Thymus (tissue), 11 donors: ENCODE results near the gene ADA. TPM values are rescaled to one million over a fixed set of nuclear protein-coding genes. Genes with fewer than 3 reads are reported as not detected.
"Not testable (repeated sequence)": the region's sequence is repeated elsewhere in the genome, so short reads cannot be mapped to it uniquely, and the experiment has no call there.

Experiments
- DNase-seq, 9 donors: peaks; one replicate each; pipeline ENCODE4 v3.0.0-alpha.2; 2013; ENCODE audit warnings: low spot score in 9 of 9, low read depth in 6 of 9, missing footprints in 1 of 9
- H3K27ac ChIP-seq, 2 donors: one replicate each; pipeline ENCODE4 v1.5.1; 2013; ENCODE audit warnings: control low read depth in 1 of 2, low read depth in 1 of 2, low read length in 1 of 2, mild to moderate bottlenecking in 1 of 2, moderate library complexity in 1 of 2
- H3K27me3 ChIP-seq, 2 donors: one replicate each; pipeline ENCODE4 v1.5.1; 2013; ENCODE audit warnings: low read length in 1 of 2; ENCODE audit not compliant: control insufficient read depth in 2 of 2, insufficient read depth in 1 of 2
- H3K36me3 ChIP-seq, 2 donors: one replicate each; pipeline ENCODE4 v1.5.1; 2013; ENCODE audit warnings: low read length in 1 of 2, mild to moderate bottlenecking in 1 of 2, moderate library complexity in 1 of 2; ENCODE audit not compliant: control insufficient read depth in 2 of 2, insufficient read depth in 2 of 2
- H3K4me1 ChIP-seq, 2 donors: one replicate each; pipeline ENCODE4 v1.5.1; 2013; ENCODE audit warnings: low read length in 2 of 2; ENCODE audit not compliant: control insufficient read depth in 2 of 2, insufficient read depth in 2 of 2
- H3K4me3 ChIP-seq, 2 donors: one replicate each; pipeline ENCODE4 v1.5.1; 2013; ENCODE audit warnings: low read length in 2 of 2, control low read depth in 1 of 2, mild to moderate bottlenecking in 1 of 2
- H3K9me3 ChIP-seq, 2 donors: one replicate each; pipeline ENCODE4 v1.5.1; 2013; ENCODE audit warnings: low read length in 1 of 2, mild to moderate bottlenecking in 1 of 2; ENCODE audit not compliant: control insufficient read depth in 2 of 2, insufficient read depth in 1 of 2
- WGBS: extraction: QIAGEN DNeasy Blood & Tissue Kit; methylation state at CpG from one replicate; pipeline ENCODE4 v1.1.7; 2013; 5-methylcytosine and 5-hydroxymethylcytosine counted together
- polyA plus RNA-seq: library from polyadenylated mRNA; stranded (reverse); fragments of 200-250 nt; gene quantifications from one replicate; pipeline ENCODE4 v1.2.3, GENCODE V29; 2013
- total RNA-seq: library from RNA; stranded (reverse); fragments of 120-200 nt; gene quantifications from one replicate; pipeline ENCODE4 v1.2.4, GENCODE V29; 2013
- donor health status: healthy.

ADA gene
- total and polyA plus RNA-seq, 2 donors, result 61.1 to 296 TPM

DNA sequence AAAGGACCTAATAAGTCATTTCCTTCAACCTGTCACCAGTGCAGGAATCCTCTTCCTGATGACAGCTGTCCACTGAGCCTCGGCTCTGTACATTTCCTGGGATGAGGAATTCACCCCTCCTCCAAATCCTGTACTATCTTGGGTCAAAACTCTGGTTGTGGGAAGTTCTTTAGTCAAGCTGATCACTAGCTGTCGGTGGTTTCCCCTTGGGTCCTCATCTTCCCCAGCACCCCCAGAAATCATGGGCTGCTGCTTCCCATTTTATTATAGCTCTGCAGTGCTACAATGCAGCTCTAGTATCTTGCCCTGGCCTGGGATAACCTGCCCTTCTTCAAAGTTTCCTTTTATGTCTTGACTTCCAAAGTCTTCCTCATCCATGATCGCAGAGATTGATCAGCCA, 14.6 kb upstream of the ADA start:
- WGBS, result 93% methylated on average over 3 of the region's 3 CpGs
- DNase-seq, result no peak
- no peak overlapping the region for H3K4me3 ChIP-seq
- H3K9me3 ChIP-seq, result peaks cover 0 to 2% of the 10 kb centered on the region in 2 donors
- no peaks in the 10 kb centered on the region for H3K27me3 ChIP-seq
- peaks cover 3 to 39% of the 10 kb centered on the region in 2 donors for H3K4me1 ChIP-seq
- H3K27ac ChIP-seq, result no peak overlapping the region
- peaks cover 7 to 26% of the 10 kb centered on the region in 2 donors for H3K36me3 ChIP-seq

- 71% methylated on average over 3 of the region's 3 CpGs for WGBS
- peak overlapping the region in 1 of 2 donors; percentile 26 for H3K27ac ChIP-seq
- H3K9me3 ChIP-seq, result peaks cover 0 to 2% of the 10 kb centered on the region in 2 donors
- no peak overlapping the region for H3K4me3 ChIP-seq
- no peak for DNase-seq
- H3K4me1 ChIP-seq, result peaks cover 3 to 35% of the 10 kb centered on the region in 2 donors
- peaks cover 16 to 43% of the 10 kb centered on the region in 2 donors for H3K36me3 ChIP-seq
- no peaks in the 10 kb centered on the region for H3K27me3 ChIP-seq
Measured at GRCh38 chr20:44664131-44664530, 12.6 kb upstream of the ADA start.

DNA sequence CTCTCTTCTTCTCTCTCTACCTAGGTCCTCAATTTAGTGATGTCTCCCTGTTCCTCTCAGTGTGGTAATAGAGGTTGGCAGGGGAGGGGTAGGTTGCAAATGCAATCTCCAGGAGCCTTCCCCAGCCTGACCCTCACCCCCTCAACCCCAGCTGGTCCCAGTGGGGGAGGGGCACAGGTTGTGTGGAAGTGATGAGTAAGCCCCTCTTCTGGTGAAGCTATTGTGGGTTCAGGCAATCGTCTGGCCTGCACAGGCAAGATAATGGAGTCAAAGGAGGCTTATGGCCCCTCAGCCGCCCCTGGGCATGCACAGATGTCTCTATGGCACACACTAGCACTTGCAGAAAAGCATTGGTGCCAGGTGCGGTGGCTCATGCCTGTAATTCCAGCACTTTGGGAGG, 10.8 kb upstream of the ADA start:
- 63% methylated on average over 3 of the region's 3 CpGs for WGBS
- H3K4me3 ChIP-seq, result no peak overlapping the region

GRCh38 chr20:44660581-44660980, 9.1 kb upstream of the ADA start:
- no peak for DNase-seq
- Histone ChIP-seq H3K4me3 (no peak overlapping the region), H3K4me1 (peaks cover 3 to 24% of the 10 kb centered on the region in 2 donors), H3K9me3 (peaks cover 0 to 2% of the 10 kb centered on the region in 2 donors), H3K36me3 (peaks cover 16 to 59% of the 10 kb centered on the region in 2 donors), H3K27ac (no peak overlapping the region), H3K27me3 (no peaks in the 10 kb centered on the region)
- WGBS, result 94% methylated on average over 5 of the region's 5 CpGs

More for the DNA sequence above, 10.8 kb upstream of the ADA start:
- peaks cover 3 to 30% of the 10 kb centered on the region in 2 donors for H3K4me1 ChIP-seq
- H3K9me3 ChIP-seq, result peaks cover 0 to 2% of the 10 kb centered on the region in 2 donors
- H3K27ac ChIP-seq, result no peak overlapping the region
- no peaks in the 10 kb centered on the region for H3K27me3 ChIP-seq
- peaks cover 20 to 60% of the 10 kb centered on the region in 2 donors for H3K36me3 ChIP-seq
- DNase-seq, result no peak

GRCh38 chr20:44659931-44660330, 8.4 kb upstream of the ADA start:
- no peak overlapping the region for H3K4me3 ChIP-seq
- H3K9me3 ChIP-seq, result peaks cover 0 to 2% of the 10 kb centered on the region in 2 donors
- H3K27ac ChIP-seq, result no peak overlapping the region
- no peaks in the 10 kb centered on the region for H3K27me3 ChIP-seq
- H3K36me3 ChIP-seq, result peaks cover 16 to 62% of the 10 kb centered on the region in 2 donors
- DNase-seq, result no peak
- WGBS, result 95% methylated on average over 2 of the region's 2 CpGs
- peaks cover 3 to 20% of the 10 kb centered on the region in 2 donors for H3K4me1 ChIP-seq

GRCh38 chr20:44658810-44659209, 7.3 kb upstream of the ADA start:
- no peak overlapping the region for H3K27ac ChIP-seq
- no peak overlapping the region for H3K4me3 ChIP-seq
- peaks cover 16 to 68% of the 10 kb centered on the region in 2 donors for H3K36me3 ChIP-seq
- peaks cover 0 to 13% of the 10 kb centered on the region in 2 donors for H3K4me1 ChIP-seq
- H3K9me3 ChIP-seq, result no peaks in the 10 kb centered on the region
- H3K27me3 ChIP-seq, result no peaks in the 10 kb centered on the region
- DNase-seq, result no peak

DNA sequence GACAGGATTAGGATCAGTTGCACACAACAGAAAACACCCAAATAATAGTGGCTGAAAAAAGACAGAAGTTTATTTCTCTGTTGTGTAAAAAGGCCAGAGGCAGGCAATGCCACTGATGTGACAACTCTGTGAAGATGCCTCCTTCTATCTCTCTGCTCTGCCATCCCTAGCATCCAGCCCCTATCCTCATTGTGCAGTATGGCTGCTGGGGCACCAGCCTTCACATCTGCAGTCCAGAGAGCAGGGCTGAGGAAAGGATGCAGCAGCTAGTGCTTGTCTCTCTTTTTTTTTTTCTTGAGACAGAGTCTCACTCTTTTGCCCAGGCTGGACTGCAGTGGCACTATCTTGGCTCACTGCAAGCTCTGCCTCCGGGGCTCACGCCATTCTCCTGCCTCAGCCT, 6.4 kb upstream of the ADA start:
- no peaks in the 10 kb centered on the region for H3K9me3 ChIP-seq
- DNase-seq, result no peak
- no peaks in the 10 kb centered on the region for H3K27me3 ChIP-seq
- no peak overlapping the region for H3K27ac ChIP-seq
- peaks cover 13 to 62% of the 10 kb centered on the region in 2 donors for H3K36me3 ChIP-seq
- H3K4me3 ChIP-seq, result no peak overlapping the region
- 97% methylated on average over 2 of the region's 2 CpGs for WGBS
- H3K4me1 ChIP-seq, result peaks cover 6 to 16% of the 10 kb centered on the region in 2 donors

DNA sequence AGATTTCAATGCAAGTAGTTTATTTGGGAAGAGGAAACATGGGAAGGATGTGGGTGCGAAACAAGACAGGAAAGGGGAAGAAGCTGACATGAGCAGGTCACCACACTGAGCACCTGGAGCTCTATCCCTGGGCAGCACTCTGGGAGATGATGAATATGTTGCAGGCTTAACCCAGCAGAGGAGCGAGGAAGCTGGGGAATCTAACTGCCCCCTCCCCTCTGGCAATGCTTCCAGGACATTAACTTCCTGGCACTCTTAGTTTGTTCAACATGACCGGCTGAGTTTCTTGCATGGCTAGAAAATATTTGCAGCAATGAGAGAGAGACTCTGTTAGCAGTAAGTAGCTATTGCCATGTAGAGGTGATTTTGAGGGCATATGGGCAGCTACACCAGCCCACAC, 4.9 kb upstream of the ADA start:
- DNase-seq, result no peak
- Histone ChIP-seq H3K9me3 (no peaks in the 10 kb centered on the region), H3K27me3 (no peaks in the 10 kb centered on the region), H3K4me3 (no peak overlapping the region), H3K4me1 (peaks cover 7 to 12% of the 10 kb centered on the region in 2 donors), H3K27ac (no peak overlapping the region), H3K36me3 (peaks cover 13 to 50% of the 10 kb centered on the region in 2 donors)
- 83% methylated on average over 3 of the region's 3 CpGs for WGBS

DNA sequence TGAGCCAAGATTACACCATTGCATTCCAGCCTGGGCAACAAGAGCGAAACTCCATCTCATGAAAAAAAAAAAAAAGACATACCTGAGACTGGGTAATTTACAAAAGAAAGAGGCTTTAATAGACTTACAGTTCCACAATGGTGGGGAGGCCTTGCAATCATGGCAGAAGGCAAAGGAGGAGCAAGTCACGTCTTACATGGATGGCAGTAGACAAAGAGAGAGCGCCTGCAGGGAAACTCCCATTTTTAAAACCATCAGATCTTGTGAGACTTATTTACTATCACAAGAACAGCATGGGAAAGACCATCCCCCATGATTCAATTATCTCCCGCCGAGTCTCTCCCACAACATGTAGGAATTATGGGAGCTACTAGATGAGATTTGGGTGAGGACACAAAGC, 2.7 kb upstream of the ADA start:
- 98% methylated on average over 5 of the region's 5 CpGs for WGBS
- not testable (repeated sequence) for H3K27ac ChIP-seq, H3K27me3 ChIP-seq, DNase-seq, H3K4me3 ChIP-seq, H3K9me3 ChIP-seq
- H3K4me1 ChIP-seq, result peaks cover 7 to 22% of the 10 kb centered on the region in 2 donors
- H3K36me3 ChIP-seq, result peaks cover 4 to 34% of the 10 kb centered on the region in 2 donors
